Endothelial cell of umbilical vein (primary cell): ENCODE results near the gene NEURL1B. TPM values are rescaled to one million over a fixed set of nuclear protein-coding genes. Genes with fewer than 3 reads are reported as not detected.

Experiments used
- BruUV-seq: library from RNA; stranded (reverse); fragments of 400-500 nt; replicated peaks from 2 replicates; lab custom pipeline; 2021; lab: Mats Ljungman, UMichigan
- CTCF ChIA-PET: fragments of 300-600, 350-600 bp; sonication (Branson Sonifier 250); formaldehyde crosslinking; loops from one replicate; lab custom pipeline; 2021; ENCODE audit warnings: antibody characterized with exemption, inconsistent platforms; lab: Charles Lee
- POLR2A ChIA-PET: fragments of 300-600, 350-600 bp; sonication (Branson Sonifier 250); formaldehyde crosslinking; loops from one replicate; lab custom pipeline; 2021; ENCODE audit warnings: antibody characterized with exemption, inconsistent platforms; lab: Charles Lee
- DNase-seq: peaks from one replicate; pipeline ENCODE4 v3.0.0-alpha.2; 2011; ENCODE audit warnings: low read depth, low spot score
- FAIRE-seq: peaks from 2 replicates; lab custom pipeline; 2011; peaks lifted over from hg19 to GRCh38; lab: Jason Lieb, UNC
- H2AFZ ChIP-seq: 2 replicates; pipeline ENCODE4 v1.6.0; 2012; ENCODE audit warnings: low read depth, low read length, control low read depth, inconsistent platforms
- H3K27ac ChIP-seq: 2 replicates; pipeline ENCODE4 v1.5.1; 2011; ENCODE audit warnings: low read depth, mild to moderate bottlenecking, control low read depth, low read length, moderate library complexity; ENCODE audit not compliant: insufficient read depth
- H3K27me3 ChIP-seq, 2 experiments: 2 replicates each; pipeline versions ENCODE4 v1.6.0 to v1.6.1; 2011; ENCODE audit warnings: low read length in 2 of 2, mixed read lengths in 1 of 2; ENCODE audit not compliant: control insufficient read depth in 2 of 2, insufficient read depth in 2 of 2
- H3K36me3 ChIP-seq, 2 experiments: 2 replicates in 1 of 2; 3 replicates in 1 of 2; pipeline ENCODE4 v1.5.1; 2011; ENCODE audit warnings: low read length in 2 of 2, mild to moderate bottlenecking in 1 of 2, moderate library complexity in 1 of 2; ENCODE audit not compliant: control insufficient read depth in 2 of 2, insufficient read depth in 2 of 2; ENCODE audit errors: extremely low read depth in 1 of 2
- H3K4me1 ChIP-seq: 3 replicates; pipeline ENCODE4 v1.5.1; 2011; ENCODE audit warnings: mild to moderate bottlenecking, low read length; ENCODE audit not compliant: control insufficient read depth, insufficient read depth; ENCODE audit errors: extremely low read depth
- H3K4me2 ChIP-seq: 2 replicates; pipeline ENCODE4 v1.6.1; 2011; ENCODE audit warnings: low read length, control low read depth, mixed read lengths; ENCODE audit not compliant: insufficient read depth
- H3K4me3 ChIP-seq, 3 experiments: fragments of 200-600 bp in 1 of 3; sonication (generic), shearing (Covaris generic) in 1 of 3; replicated peaks in 1 of 3; 2 replicates each; pipeline ENCODE4 v1.5.1; 2011 to 2016; ENCODE audit warnings: control low read depth in 3 of 3, low read length in 3 of 3, mild to moderate bottlenecking in 2 of 3, inconsistent platforms in 1 of 3, low read depth in 1 of 3, moderate library complexity in 1 of 3; ENCODE audit not compliant: insufficient read depth in 1 of 3
- H3K79me2 ChIP-seq: 2 replicates; pipeline ENCODE4 v1.6.0; 2012; ENCODE audit warnings: low read length, inconsistent platforms; ENCODE audit not compliant: control insufficient read depth, insufficient read depth
- H3K9ac ChIP-seq: replicated peaks from 2 replicates; pipeline ENCODE3; 2011; ENCODE audit warnings: low read length, control low read depth; ENCODE audit not compliant: insufficient read depth; ENCODE audit errors: extremely low read depth
- H3K9me1 ChIP-seq: replicated peaks from 3 replicates; pipeline ENCODE4 v1.6.0; 2011; ENCODE audit warnings: mild to moderate bottlenecking, low read length; ENCODE audit not compliant: control insufficient read depth, insufficient read depth; ENCODE audit errors: extremely low read depth
- H3K9me3 ChIP-seq: replicated peaks from 2 replicates; pipeline ENCODE4 v1.5.1; 2012; ENCODE audit warnings: low read length, inconsistent platforms; ENCODE audit not compliant: control insufficient read depth, insufficient read depth
- H4K20me1 ChIP-seq: replicated peaks from 2 replicates; pipeline ENCODE3; 2011; ENCODE audit warnings: mild to moderate bottlenecking, low read length; ENCODE audit not compliant: control insufficient read depth, insufficient read depth; ENCODE audit errors: extremely low read depth
- GATA2 ChIP-seq: IDR thresholded peaks from 2 replicates; pipeline ENCODE4 v1.7.0; 2011; ENCODE audit warnings: low read depth, mild to moderate bottlenecking, moderate library complexity, mixed read lengths, low read length; ENCODE audit not compliant: insufficient read length, insufficient read depth
- POLR2A ChIP-seq: IDR thresholded peaks from 2 replicates; pipeline ENCODE4 v1.6.1; 2012; ENCODE audit warnings: low read depth, mild to moderate bottlenecking, control low read depth, low read length
- POLR2AphosphoS5 ChIP-seq: IDR thresholded peaks from 2 replicates; pipeline ENCODE4 v1.6.1; 2012; ENCODE audit warnings: low read depth, mild to moderate bottlenecking, control low read depth, low read length, moderate library complexity; ENCODE audit not compliant: insufficient read depth
- dilution Hi-C: fragments of 300-500 bp; cut with MboI; formaldehyde crosslinking; loops from one replicate; pipeline ENCODE4 v1.15.0; 2019; ENCODE audit warnings: low sequenced_read_pairs; ENCODE audit not compliant: extremely low pct_ligation_motif_present
- intact Hi-C: fragments of 100-400 bp; cut with micrococcal nuclease; formaldehyde crosslinking; loops from one replicate; pipeline ENCODE4 v1.10.0; 2022
- polyA plus RNA-seq, 4 experiments: library from polyadenylated mRNA; depleted of rRNA in 3 of 4; stranded (reverse) in 3 of 4; unstranded in 1 of 4; fragments of >200 nt; gene quantifications; 2 replicates each; pipeline versions ENCODE4 v1.2.1 to v1.2.3, GENCODE V29; 2011 to 2012; ENCODE audit warnings: missing spikeins in 1 of 4
- total RNA-seq: library from RNA; stranded (reverse); gene quantifications from 2 replicates; pipeline ENCODE4 v1.2.3, GENCODE V29; 2021

Gene NEURL1B
- total and polyA plus RNA-seq, 2 donors (not counting 3 experiments of a cell fraction or from before 2014, with no cell fraction given): 0.44 to 1.6 TPM

- H3K9me3 ChIP-seq: no peaks in the 10 kb centered on the region
- CTCF ChIA-PET: no interaction called here
- dilution Hi-C loops: no loop called here
Measured at GRCh38 chr5:172638209-172638768, 2.8 kb upstream of the NEURL1B start.

DNA sequence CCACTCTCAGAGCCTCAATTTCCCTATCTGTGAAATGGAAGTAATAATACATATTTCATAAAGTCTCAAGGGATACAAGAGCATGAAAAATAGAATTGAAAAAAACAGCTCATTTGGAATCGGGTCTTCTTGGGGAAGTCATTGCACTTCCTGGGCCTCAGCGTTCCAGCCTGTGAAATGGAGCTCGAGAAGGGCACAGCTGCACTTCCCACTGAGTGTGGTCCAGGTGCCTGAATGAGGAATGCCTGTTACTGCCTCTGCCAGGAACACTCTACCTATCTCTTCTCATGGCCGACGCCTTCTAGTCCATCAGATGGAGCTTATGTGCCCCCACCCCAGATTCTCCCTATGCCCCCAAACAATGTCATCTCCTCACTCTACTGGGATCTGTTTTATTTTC, 924 bp upstream of the NEURL1B start:
- intact Hi-C loops: loop anchor here (5.0 kb wide), 1 partner anchor 178 kb away; no protein-coding TSS in a partner anchor
- Histone ChIP-seq H3K9me1 (no peaks in the 10 kb centered on the region), H3K36me3 (no peaks in the 10 kb centered on the region), H3K9me3 (no peaks in the 10 kb centered on the region), H3K27me3 (peaks cover 20 to 32% of the 10 kb centered on the region in 2 experiments), H3K4me1 (peaks cover 7% of the 10 kb centered on the region), H4K20me1 (no peaks in the 10 kb centered on the region), H3K79me2 (no peaks in the 10 kb centered on the region), H3K4me3 (no peak overlapping the region), H3K27ac (no peak overlapping the region), H3K9ac (no peak overlapping the region), H3K4me2 (no peak overlapping the region), H2AFZ (no peak overlapping the region)
- ChIA-PET CTCF (no interaction called here), POLR2A (no interaction called here)
- dilution Hi-C loops: no loop called here
- BruUV-seq: no TSS peak
- no peak for TF ChIP-seq POLR2A
- no peak for TF ChIP-seq POLR2AphosphoS5
- no peak for TF ChIP-seq GATA2
- DNase-seq (no peak), FAIRE-seq (no peak)

More at GRCh38 chr5:172638209-172638768, 2.8 kb upstream of the NEURL1B start:
- DNase-seq (no peak), FAIRE-seq (no peak)
- H3K79me2 ChIP-seq: no peaks in the 10 kb centered on the region
- intact Hi-C loops: no loop called here
- no TSS peak for BruUV-seq
- POLR2A ChIA-PET: no interaction called here
- no peaks in the 10 kb centered on the region for H3K9me1 ChIP-seq
- peaks cover 12 to 20% of the 10 kb centered on the region in 2 experiments for H3K27me3 ChIP-seq
- H4K20me1 ChIP-seq: no peaks in the 10 kb centered on the region
- no peak overlapping the region for H3K27ac ChIP-seq
- no peak overlapping the region for H2AFZ ChIP-seq
- H3K4me3 ChIP-seq: no peak overlapping the region
- H3K4me2 ChIP-seq: no peak overlapping the region
- H3K9ac ChIP-seq: no peak overlapping the region
- H3K4me1 ChIP-seq: peaks cover 7% of the 10 kb centered on the region
- no peaks in the 10 kb centered on the region for H3K36me3 ChIP-seq
- TF ChIP-seq POLR2AphosphoS5: no peak
